Hepatocyte (in vitro differentiated cells): ENCODE measurements around the gene RANBP17.

ENCODE experiments used
- CTCF ChIP-seq: fragments of 200-600 bp; sonication (generic); IDR thresholded peaks from 2 replicates; pipeline ENCODE4 v1.5.1; 2016; ENCODE audit warnings: antibody characterized with exemption, mild to moderate bottlenecking; ENCODE audit not compliant: poor library complexity
- EZH2phosphoT487 ChIP-seq: fragments of 200-600 bp; sonication (generic); IDR thresholded peaks from one replicate; pipeline ENCODE4 v1.6.1; 2018; ENCODE audit warnings: antibody characterized with exemption, mild to moderate bottlenecking, low read depth, moderate library complexity; ENCODE audit not compliant: unreplicated experiment, severe bottlenecking

GRCh38 chr5:171123417-171123816 lies 261.6 kb downstream of the RANBP17 start:
- TF ChIP-seq CTCF (no peak), EZH2phosphoT487 (no peak)
